DMS53 (cell line): ENCODE data around the gene PLEKHH1.

ENCODE experiments used
- DNase-seq: peaks from one replicate; lab custom pipeline; 2025; lab: John Stamatoyannopoulos, UW

PLEKHH1 gene

DNA sequence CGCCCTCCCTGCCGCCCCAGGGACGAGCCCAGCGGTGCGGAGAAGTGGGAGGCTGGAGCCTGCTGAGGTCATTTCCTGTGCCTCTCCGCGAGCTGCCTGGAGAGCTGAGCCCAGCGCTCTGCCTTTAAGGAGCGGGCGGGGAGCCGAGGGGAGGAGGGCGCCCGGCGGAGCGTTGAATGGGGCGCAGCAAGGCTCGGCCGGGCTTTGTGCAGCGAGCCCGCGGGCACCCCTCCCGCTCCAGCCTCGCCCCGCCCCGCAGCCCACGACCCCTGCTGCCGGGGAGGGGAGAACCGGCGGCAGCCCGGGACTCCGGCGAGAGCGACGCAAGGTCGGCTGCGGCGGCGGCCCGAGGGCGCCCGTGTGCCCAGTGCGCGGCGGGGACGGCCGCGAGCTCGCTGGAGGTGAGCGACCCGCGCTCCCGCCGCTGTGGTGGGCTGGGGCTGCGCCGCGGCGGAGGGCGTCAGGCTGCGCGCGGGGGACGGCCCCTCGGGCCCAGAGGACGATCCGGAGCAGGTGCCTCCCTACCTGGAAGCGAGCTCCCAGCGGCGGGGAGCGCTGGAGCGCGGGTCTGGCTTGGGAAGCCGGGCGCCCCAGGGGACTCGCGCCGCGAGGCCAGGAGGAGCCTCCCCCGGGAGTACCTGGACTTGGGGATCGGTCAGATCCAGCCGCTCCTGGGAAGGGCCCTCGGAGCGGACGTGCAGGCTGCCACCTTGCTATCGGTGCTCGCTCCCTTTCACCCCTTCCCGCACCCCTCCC, at the start of gene PLEKHH1:
Gene PLEKHH1 (plus strand): TSS at position 293 of the 756 bp plus-strand sequence. CDS start 8,578 bp downstream, outside the sequence.
- DNase-seq = peak; percentile 90

DNA sequence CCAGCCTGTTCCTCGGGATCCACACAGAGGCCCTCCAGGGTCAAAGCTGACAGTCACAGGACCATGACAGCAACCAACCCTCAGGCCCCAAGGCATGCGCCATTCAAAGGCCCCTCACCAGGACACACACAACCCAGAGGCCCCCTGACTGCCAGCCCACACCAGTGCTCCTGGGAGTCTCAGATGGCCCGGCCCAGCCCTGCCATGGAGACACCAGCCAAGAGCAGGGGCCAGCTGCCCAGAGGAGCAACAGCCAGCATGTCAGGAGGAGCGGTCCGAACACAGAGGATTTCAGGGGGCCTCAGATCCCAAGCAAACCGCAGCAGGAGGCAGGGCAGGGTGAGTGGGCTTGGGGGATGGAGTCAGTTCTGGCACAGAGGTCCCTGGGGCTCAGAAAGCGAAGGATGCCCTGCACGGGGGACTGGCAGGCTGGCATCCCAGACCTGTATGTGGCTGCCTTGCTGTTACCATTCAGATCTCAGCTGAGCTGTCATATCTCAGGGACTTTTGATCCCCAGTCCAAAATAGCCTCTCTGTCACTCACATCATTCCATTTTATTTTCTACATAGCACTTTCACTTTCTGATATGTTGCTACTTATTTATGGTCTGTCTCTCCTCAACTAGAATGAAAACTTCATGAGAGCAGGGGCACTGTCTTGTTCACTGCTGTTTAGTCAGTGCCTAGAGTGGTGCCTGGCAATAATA, 49.4 kb upstream of the PLEKHH1 start:
- no peak for DNase-seq

DNA sequence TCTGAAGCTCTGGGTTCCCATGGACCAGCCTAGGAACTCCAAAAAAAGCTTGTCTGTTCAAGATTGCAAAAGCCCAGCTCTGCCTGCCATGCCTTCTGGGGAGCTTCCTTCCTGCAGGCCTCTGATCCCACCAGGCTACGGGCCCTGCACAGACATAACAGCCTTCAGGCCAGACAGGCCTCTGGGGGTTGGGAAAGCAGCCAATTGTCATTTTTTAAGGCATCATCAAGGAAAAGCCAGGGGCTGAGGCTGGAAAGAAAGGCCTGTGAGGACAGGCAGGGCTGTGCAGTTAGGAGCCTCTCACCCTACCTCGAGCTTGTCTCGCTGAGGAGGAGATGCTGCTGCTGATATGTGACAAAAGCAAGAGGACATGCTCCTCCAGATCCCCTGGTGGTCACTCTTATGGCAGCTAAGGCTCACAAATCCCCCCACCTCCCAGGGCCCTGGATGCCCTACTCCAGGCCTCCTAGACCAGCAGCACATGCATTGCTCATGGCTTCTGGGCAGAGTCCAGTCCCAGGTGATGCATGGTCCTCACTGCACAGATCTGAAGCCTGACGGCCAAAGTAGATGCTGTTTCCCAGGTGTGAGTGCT, 47.5 kb upstream of the PLEKHH1 start:
- DNase-seq = no peak

DNA sequence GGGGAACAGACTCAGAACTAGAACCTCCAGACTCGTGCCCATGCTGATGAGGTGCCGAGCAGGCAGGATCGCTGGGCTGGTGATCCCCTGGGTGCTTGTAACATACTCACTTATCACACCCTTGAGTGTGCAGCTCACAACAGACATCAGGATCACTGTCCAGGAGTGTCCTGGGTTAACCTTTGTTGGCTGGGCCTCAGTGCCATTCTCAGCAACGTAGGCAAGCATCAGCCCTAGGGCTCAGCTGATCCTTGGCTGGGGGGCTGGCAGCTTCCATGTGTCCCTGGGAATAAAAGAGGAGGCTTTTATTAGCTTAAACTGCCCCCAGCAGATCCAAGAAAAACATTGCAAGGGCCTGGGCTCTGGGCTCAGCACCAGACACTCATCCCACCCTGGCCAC, 46.2 kb upstream of the PLEKHH1 start:
- no peak for DNase-seq

DNA sequence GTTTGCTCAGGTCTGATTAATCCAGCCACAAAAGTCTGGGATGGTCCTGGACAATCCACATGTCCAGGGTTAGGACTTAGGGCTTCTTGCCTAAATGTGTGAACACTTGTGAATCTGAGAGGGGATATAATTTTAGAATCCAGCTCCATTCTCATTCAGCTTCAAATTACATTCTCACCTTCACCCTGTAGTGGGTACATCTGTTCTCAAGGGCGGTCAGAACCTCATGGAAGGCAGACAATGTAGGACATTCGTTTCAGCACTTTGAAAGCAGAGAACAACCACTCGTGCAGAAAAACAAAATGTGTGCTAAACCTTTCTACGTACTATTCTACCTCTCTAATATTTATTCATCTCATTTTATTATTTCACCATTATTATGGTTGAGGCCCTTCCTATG, 45.8 kb upstream of the PLEKHH1 start:
- DNase-seq = no peak

DNA sequence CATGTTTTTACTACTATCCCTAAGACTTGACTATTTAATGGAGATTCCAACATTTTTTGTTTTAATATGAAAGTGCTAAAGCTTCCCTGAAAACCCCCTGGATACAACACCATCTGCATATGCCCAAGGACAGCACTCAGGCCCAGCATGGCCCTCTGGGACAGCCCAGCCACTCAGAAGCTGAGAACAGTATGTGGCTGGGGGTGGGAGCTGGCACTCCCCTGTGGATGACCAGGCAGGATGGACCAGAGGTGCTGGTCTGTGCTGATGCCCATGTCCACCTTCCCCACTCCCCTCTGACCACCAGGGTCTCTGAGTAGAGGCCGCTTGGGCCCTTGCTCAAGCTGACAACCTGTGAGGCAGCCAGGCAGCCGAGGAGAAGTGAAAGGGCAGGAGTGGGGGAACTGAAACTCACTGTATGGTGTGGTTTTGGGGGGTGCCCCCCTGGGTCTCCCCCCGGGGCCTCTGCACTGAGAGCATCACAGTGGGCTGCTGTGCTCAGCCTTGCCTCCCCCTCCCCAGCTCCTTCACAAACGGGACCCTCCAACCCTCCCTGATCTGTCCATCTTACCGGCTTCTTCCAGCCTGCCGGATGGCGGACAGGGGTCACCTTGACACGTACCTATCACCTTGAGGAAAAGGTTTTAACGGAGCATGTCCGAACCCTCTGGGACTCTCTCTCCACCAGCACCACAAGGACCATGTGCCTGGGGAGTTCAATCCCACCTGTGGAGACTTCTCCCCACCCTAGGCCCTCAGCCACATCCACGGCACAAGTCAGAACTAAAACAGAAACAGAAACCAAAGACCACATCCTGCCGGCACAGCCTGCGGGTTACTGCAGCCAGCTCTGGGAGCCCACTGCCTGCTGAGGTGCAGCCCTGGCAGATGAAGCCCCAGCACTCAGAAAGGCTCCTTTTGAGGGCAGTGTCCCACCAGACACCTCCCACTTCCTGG, 44.9 kb upstream of the PLEKHH1 start, which contains the start of gene TMEM229B:
Gene TMEM229B (minus strand): TSS at position 785 of the 957 bp plus-strand sequence. CDS start 14,798 bp downstream, outside the sequence.
- DNase-seq = peak; percentile 44

DNA sequence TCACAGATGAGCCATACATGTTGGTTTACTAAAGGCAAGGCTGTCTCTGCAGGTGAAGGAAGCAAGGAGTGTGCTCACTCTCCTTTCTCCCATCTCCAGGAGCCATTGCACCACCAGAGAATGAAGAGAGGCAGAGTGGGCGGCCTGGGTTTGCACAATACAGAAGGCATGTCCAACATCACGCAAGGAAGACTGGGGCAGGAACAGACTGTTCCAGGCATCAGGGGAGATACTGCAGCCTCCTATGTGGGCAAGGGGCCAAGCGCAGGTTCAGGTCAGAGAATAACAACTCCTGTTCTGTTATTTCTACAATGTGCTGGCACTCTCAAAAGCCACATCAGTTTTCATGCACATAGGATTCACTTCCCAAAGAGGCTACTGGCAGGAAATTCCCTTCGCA, 42.9 kb upstream of the PLEKHH1 start:
- DNase-seq = no peak

DNA sequence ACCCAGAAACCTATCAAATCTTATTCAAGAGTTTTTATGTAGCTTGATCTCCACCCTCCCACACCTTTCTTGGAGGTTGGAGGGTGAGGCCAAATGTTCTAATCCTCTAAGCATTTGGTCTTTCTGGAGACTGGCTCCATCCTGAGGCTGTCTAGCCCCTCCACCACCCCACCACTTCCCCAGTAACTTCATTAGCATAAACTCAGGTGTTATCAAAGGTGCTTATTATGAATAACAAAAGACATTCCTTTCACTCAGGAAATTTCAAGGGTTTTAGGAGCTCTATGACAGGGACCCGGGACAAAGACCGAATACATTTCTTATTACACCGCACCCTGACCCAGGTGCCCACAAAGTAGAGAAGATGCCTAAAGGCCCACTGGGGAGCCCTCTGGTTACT, 41.8 kb upstream of the PLEKHH1 start:
- DNase-seq = no peak

DNA sequence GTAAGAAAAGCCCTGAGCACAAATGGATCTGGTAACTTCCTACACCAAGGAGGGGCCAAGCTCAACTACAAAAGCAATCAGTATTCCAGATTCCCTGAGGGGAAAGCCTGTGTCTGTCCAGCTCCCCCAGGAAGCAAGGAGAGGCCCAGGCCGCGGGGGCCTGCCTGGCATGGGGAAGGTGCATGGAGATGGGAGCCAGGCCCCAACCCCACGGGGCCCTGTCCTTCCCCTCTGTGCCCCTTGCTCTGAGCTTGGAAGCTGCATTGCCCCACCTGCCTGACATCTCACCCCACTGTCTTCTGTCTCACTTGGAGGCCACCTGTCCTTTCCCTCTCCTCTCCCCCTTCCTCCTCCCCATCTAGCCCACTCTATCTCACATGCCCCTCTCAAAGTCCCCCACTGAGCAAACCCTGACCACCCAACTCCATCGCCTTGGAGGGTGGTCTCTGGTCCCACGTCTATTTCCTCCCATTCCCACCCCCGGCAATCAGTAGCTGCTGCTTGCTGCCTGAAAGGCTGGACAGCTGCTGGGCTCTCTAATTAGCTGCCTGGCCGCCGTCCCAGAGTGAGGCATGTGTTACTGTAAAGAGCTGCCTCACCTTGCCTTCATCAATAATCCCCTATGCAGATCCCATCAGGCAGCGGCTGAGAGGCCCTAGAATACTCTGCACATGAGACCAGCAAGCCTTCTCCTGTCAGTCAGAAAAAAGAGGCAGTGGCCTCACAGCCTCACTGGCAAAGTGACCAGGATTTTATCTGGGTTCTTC, 41.2 kb upstream of the PLEKHH1 start:
- DNase-seq = peak; percentile 57

DNA sequence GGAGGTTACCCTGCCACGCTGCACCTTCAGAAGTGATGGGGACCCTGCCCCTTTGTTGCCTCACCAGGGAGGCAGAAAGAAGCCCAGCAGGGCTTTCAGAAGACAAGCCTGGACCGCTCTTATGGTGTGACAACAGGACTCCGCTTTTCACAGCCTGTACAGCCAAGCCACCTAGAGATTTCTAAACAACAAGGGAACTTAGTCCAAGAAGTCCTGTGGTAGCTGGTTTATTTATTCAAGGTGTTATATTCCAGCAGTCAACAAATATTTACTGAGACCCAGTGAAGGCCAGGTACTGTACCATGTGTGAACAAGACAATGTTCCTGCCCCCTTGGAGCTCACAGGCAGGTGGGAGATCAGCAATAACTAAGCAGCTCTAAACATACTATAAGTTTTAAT, 40.6 kb upstream of the PLEKHH1 start:
- peak; percentile 43 for DNase-seq

DNA sequence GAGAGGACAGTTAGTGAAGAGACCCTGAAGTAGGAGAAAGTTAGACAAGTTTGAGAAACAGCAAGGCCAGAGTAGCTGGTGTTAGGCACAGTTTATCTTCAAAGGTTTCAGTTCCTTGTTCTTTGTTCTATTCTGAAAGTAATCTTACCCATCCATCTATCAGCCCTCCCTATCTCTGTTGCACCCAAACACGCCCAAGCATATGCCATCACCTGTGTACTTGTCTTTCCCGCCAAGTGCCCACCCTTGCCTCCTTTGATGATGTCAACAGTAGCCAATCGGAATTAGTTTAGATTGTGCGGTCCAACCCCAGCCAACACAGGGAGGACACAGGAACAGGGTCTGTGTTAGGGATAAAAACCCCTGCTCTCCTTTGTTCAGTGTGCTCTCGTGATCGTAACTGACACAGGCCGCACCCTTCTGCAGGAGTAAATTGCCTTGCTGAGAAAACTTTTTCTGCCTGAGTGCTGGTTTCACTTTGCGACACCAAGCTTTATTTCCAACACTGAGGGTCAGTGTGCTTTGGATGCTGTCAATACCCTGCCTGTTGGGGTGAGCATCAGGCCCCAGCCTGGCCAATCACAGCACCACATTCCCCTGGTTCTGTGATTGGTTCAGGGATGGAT, 39.9 kb upstream of the PLEKHH1 start:
- DNase-seq = peak; percentile 32

DNA sequence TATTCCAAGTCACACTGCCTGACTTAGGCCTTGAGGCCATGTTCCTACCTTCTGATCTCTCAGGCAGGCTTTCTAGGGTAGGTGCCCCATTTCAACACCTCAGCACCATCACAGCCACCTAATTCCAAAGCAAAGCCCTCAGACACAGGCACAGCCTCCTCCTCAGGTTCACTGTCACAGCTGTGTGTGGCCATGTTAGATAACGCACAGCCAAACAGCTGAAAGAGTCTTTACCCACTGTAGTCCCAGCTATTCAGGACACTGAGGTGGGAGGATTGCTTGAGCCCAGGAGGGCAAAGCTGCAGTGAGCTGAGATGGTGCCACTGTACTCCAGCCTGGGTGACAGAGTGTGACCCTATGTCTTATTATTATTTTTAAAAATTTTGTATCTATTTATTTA, 37.3 kb upstream of the PLEKHH1 start:
- DNase-seq = no peak

DNA sequence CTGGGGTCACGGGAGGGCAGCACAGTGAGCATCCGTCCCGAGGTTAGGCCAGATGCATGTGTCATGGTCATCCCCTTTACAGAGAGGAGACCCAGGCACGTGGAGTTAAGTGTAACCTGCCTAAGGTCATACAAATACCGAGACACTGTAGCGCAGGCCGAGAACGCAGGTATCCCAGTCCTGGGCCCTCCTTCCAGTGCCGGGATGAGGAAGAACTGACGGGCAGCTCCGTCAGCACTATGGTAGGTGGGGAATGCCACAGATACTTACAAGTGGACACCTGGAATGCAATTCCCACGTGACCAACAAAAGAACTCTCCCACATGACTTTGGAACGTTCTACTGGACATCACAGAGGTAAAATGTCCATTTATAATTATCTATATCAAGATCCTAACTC, 35.9 kb upstream of the PLEKHH1 start:
- DNase-seq = no peak

DNA sequence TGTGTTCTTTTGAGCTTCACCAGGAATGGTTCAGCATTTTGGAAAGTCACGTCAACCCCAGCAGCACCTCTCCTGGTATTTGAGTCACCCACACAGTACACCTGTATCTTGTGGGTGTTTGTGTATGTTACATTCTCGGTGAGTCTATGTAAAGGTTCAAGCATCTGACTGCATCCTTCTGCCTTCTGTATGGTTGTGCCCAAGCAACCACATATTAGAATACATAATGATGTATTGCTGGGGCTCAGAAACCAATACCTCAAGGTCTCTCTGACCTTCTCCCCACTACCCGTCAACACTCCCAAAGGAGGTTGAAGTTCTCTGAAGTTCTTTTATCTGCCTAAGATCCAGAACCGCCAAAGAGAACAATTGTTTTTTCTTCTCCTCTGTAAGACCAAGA, 35.4 kb upstream of the PLEKHH1 start:
- DNase-seq = no peak

DNA sequence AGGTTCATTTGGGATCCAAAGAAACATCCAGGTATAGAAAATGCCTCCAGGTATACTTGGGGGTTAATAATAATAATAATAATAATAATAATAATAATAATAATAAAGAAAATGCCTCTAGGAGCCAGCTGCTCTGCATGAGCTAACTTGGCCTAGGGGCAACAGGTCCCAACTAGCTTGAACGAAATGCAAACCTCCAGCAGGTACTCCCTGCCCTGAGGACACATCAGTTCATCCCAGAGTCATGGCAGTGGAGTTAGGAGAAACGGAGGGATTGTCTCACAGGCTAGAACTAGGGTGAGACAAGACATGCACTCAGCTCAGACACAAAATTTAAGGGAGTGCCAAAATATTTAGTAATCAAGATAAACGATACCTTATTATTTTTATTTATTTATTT, 32.1 kb upstream of the PLEKHH1 start:
- DNase-seq = no peak

DNA sequence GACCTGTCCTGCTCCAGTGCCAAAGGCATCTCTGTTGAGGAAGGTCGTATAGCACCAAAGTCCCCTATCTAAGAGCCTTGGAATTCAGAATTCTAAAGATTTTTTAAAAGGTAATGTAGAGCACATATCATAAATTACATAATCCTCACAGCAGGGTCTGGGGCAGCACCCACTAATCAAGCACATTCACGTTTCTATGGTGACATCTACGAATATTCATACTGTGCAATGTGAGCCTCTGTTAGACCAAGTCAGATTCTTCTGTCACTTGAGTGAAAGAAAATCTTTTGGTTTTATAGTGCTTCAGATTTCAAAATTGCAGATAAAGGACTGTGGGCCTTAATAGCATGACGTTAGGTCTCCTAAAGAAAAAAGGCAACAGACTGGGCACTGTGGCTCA, 31.4 kb upstream of the PLEKHH1 start:
- no peak for DNase-seq

DNA sequence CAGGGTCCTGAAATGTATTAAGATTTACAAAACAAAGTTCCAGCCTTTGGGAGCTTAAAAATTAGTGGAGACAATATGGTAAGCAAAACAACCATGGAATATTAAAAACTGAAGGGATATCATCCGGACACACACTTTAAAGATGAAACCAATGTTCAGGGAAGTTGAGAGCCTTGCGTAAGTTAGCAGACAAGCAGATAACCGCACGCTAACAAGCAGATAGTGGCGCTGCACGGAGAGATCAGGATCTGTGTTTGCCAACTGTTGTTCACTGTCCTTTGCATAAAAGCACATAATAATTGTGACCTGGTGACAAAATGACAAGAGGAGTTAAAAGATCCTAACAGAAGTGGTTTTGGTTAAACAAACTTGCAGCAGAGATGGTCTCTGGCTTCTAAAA, 30.2 kb upstream of the PLEKHH1 start:
- no peak for DNase-seq

DNA sequence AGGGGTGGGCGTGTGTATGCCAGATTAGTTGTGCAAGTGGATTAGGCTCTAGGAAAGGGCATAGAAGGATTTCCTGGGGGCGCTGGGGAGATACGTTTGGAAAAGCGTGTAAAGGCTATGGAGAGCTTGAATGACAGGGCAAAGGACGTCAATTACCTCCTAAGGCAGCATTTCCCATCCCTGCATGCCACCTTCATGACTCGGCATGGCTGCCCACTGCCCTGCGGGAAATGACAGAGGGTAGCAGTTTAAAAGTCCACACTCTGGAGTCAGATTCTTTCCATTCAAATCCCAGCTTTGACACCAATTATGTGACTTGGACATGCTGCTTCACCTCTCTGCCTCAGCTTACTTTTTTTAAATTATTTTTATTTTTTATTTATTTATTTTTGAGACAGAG, 29.8 kb upstream of the PLEKHH1 start:
- no peak for DNase-seq

DNA sequence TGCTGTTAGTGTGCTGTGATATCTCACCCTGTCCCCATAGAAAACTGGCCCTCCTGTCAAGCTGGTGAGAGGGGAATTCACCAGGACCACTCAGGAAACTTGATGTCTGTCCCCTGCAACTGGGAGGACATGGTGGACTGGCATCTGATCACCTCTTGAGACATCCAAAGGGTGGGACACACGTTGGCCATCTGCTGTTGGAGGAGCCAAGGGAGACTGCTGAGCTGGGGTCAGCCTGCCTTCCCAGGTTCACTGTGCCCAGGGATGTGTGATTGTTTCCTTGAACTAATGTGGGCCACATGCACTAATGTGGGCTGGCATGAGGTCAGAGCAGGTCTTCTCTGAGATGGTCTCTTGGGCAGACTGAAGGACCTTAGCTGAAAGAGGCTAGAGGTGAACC, 27.8 kb upstream of the PLEKHH1 start:
- DNase-seq = no peak

DNA sequence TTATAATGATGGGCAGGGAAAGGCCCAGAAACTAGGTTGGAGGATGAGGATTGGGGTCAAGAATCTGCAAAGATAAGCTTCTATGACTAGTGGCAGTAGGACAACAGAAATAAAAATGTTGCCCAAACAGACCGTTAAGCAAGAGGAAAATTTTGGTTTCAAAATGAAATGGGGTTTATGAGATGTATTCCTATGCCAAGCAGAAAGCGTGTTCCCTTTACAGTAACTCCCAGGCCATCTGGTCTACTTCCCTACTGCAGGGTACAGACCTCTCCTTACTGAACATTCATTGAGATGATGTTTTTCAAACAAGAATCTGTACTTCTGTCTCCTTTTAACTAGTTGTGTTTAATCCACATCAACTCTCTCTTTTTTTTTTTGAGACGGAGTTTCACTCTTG, 24.1 kb upstream of the PLEKHH1 start:
- DNase-seq = no peak

DNA sequence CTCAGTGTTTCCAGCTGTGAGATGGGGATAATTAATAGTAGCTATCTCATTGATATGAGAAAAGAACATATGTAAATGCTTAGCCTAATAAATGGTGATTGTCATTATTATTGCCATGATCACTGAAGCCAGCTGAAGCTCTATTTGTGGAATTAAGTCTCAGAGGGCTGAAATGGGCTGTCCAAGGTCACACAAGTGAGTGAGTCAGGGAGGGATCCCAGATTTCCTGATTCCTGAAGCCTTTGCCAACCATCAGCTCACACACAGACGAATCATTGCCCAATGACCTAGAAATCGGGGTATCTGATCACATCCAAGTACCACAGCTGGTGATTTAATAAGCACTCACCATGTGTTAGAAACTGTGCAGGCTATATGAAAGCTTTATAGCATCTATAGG, 23.0 kb upstream of the PLEKHH1 start:
- no peak for DNase-seq
